Measurements from ENCODE around the gene ZNF428.

The ZNF428 gene

DNA sequence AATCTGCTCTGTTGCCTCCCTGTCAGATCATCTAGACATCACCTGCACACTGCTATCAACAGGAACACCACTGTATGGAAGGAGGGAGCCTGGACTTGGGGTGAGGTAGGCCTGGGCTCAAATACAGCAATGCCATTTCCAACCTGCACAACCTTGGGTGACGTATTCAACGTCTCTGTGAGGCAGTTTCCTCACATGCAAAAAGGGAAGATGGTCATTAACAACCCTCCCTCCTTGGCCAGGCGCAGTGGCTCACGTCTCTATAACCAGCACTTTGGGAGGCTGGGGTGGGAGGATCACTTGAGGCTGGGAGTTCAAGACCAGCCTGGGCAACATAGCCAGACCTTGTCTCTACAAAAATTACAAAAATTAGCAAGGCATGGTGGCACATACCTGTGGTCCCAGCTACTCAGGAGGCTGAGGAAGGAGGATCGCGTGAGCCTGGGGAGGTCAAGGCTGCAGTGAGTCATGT, 57.2 kb downstream of the ZNF428 start:
- no peak for DNase-seq (ENCODE audit: low read depth in 2 of 2)

DNA sequence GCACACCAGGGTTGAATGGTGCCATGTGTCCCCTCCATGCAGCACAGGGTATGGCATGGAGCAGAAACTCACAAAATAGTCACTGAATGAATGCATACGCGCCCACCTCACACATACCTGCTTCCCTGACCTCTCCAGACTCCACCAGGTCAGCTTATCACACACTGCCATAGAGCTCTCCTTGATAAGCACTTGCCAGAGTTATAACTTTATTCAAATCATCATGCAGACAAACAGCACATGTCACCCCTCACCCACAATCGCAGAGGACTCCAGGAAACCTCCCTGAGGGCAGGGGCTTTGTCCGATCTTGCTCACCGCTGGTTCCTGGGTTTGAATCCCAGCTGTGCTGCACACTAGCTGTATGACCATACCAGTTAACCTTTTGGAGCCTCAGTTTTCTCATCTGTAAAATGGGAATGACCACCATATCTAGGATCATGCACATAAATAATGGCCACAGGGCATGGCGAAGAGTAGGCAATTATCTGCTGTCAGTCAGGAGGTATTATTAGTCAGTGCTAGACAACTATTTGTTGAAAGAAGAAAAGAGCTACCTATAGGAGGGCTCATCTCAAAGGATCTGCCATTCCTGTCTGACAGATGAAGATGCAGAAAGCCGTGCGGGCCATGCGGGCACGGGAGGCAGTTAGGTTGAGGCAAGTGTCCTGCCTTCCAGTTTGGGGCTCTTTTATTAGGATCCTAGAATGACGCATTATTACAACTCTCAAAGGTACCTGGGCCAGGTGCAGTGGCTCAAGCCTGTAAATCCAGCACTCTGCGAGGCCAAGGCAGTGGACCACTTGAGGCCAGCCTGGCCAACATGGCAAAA, 58.1 kb downstream of the ZNF428 start:
- no peak for DNase-seq (ENCODE audit: low read depth in 2 of 2)

DNA sequence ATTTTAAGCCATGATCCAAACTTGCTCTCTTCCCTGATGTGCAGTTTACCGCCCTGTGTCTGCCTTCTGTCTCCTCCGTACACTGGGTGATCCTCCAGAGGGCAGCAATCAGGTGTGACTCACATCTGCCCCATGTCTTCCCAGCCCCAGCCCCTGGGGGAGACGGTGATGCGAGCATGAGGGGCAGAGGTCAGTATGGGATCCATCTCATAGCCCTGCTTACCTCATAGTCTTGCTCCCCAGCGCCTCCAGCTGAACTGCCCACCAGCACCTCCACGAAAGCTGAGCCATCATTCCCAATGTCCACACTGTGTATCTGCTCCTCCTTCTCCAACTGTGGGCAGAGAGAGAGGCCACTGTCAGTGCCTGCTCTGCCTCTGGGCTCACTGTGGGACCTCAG, 58.7 kb downstream of the ZNF428 start:
- no peak for DNase-seq (ENCODE audit: low read depth in 2 of 2)
